ENCODE results near the gene GATA6. TPM values are rescaled to one million over a fixed set of nuclear protein-coding genes. Genes with fewer than 3 reads are reported as not detected.
"Not testable (repeated sequence)": the region's sequence is repeated elsewhere in the genome, so short reads cannot be mapped to it uniquely, and the experiment has no call there.

The GATA6 gene
- total and polyA plus RNA-seq, 7 experiments from 2014 or later = 0.19 to 0.44 TPM; not detected in 5

GRCh38 chr18:22193466-22193865, 24.1 kb downstream of the GATA6 start:
- no peak overlapping the region for H3K4me3 Mint-ChIP-seq
- intact Hi-C loops (cut with micrococcal nuclease) = no loop called here
- peaks cover 0 to 3% of the 10 kb centered on the region in 2 donors for H3K27me3 ChIP-seq (ENCODE audit: control insufficient read depth in 2 of 2, insufficient read depth in 2 of 2, low read length in 2 of 2)
- CTCF ChIA-PET = no interaction called here
- H3K9me3 ChIP-seq (ENCODE audit: control insufficient read depth in 2 of 3, low read length in 3 of 3) = no peaks in the 10 kb centered on the region
- no peaks in the 10 kb centered on the region for H3K36me3 Mint-ChIP-seq
- H3K36me3 ChIP-seq (ENCODE audit: control insufficient read depth in 2 of 3, insufficient read depth in 3 of 3, low read length in 3 of 3) = no peaks in the 10 kb centered on the region
- H3K4me1 ChIP-seq (ENCODE audit: control insufficient read depth in 2 of 2, insufficient read depth in 2 of 2, low read length in 2 of 2) = no peaks in the 10 kb centered on the region
- peaks cover 22 to 38% (median 26%) of the 10 kb centered on the region in 5 donors for H3K27me3 Mint-ChIP-seq
- H3K27ac ChIP-seq (ENCODE audit: low read depth, low read length) = no peak overlapping the region
- no peak overlapping the region for H3K4me3 ChIP-seq (ENCODE audit: low read length)
- POLR2A ChIA-PET = no interaction called here
- no peak overlapping the region for H3K27ac Mint-ChIP-seq
- H3K4me1 Mint-ChIP-seq = peaks cover 0 to 4% (median 0%) of the 10 kb centered on the region in 7 donors
- DNase-seq (no peak), ATAC-seq (no peak)
- peaks cover 0 to 5% (median 0%) of the 10 kb centered on the region in 11 donors for H3K9me3 Mint-ChIP-seq

GRCh38 chr18:22194151-22194598, 24.8 kb downstream of the GATA6 start:
- H3K9me3 ChIP-seq (ENCODE audit: control insufficient read depth in 2 of 3, low read length in 3 of 3) = no peaks in the 10 kb centered on the region
- intact Hi-C loops (cut with micrococcal nuclease) = no loop called here
- ATAC-seq = no peak
- no peak overlapping the region for H3K4me3 ChIP-seq (ENCODE audit: low read length)
- Mint-ChIP-seq H3K4me3 (no peak overlapping the region), H3K27ac (no peak overlapping the region), H3K4me1 (peaks cover 0 to 4% (median 0%) of the 10 kb centered on the region in 7 donors), H3K9me3 (peaks cover 0 to 5% (median 0%) of the 10 kb centered on the region in 11 donors), H3K36me3 (no peaks in the 10 kb centered on the region), H3K27me3 (peaks cover 21 to 38% (median 25%) of the 10 kb centered on the region in 5 donors)
- DNase-seq = no peak
- no peak overlapping the region for H3K27ac ChIP-seq (ENCODE audit: low read depth, low read length)
- ChIA-PET CTCF (no interaction called here), POLR2A (no interaction called here)
- H3K4me1 ChIP-seq (ENCODE audit: control insufficient read depth in 2 of 2, insufficient read depth in 2 of 2, low read length in 2 of 2) = no peaks in the 10 kb centered on the region
- H3K27me3 ChIP-seq (ENCODE audit: control insufficient read depth in 2 of 2, insufficient read depth in 2 of 2, low read length in 2 of 2) = peaks cover 0 to 3% of the 10 kb centered on the region in 2 donors
- no peaks in the 10 kb centered on the region for H3K36me3 ChIP-seq (ENCODE audit: control insufficient read depth in 2 of 3, insufficient read depth in 3 of 3, low read length in 3 of 3)

DNA sequence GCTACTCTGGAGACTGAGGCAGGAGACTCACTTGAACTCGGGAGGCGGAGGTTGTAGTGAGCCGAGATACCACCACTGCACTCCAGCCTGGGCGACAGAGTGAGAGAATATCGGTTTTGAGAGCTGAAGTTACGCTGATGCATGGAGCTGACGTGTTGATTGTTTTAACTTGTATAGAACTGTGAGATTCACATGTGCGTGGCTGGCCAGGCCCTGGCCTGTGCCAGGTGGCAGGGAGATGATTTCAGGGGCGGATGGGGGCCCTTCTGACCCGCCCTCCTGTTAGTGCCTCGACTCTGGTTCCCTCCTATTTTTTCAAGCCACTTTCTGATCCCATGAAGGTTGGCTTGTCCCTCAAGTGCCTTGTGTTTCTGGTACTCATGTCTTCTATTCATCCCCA, 25.7 kb downstream of the GATA6 start:
- H3K9me3 ChIP-seq (ENCODE audit: control insufficient read depth in 2 of 3, low read length in 3 of 3) = no peaks in the 10 kb centered on the region
- H3K9me3 Mint-ChIP-seq = peaks cover 0 to 5% (median 0%) of the 10 kb centered on the region in 11 donors
- no peaks in the 10 kb centered on the region for H3K27me3 ChIP-seq (ENCODE audit: control insufficient read depth in 2 of 2, insufficient read depth in 2 of 2, low read length in 2 of 2)
- no peak overlapping the region for H3K4me3 Mint-ChIP-seq
- H3K4me1 ChIP-seq (ENCODE audit: control insufficient read depth in 2 of 2, insufficient read depth in 2 of 2, low read length in 2 of 2) = no peaks in the 10 kb centered on the region
- H3K27ac ChIP-seq (ENCODE audit: low read depth, low read length) = no peak overlapping the region
- ATAC-seq (no peak), DNase-seq (no peak)
- intact Hi-C loops (cut with micrococcal nuclease) = no loop called here
- POLR2A ChIA-PET = no interaction called here
- H3K36me3 ChIP-seq (ENCODE audit: control insufficient read depth in 2 of 3, insufficient read depth in 3 of 3, low read length in 3 of 3) = no peaks in the 10 kb centered on the region
- H3K27ac Mint-ChIP-seq = no peak overlapping the region
- CTCF ChIA-PET = interaction anchor here (0.6 kb wide), 1 partner anchor 40 kb away, joined by 3 read pairs; no protein-coding TSS in a partner anchor
- H3K36me3 Mint-ChIP-seq = no peaks in the 10 kb centered on the region
- no peak overlapping the region for H3K4me3 ChIP-seq (ENCODE audit: low read length)
- peaks cover 0 to 4% (median 0%) of the 10 kb centered on the region in 7 donors for H3K4me1 Mint-ChIP-seq
- peaks cover 15 to 40% (median 27%) of the 10 kb centered on the region in 5 donors for H3K27me3 Mint-ChIP-seq

- DNase-seq; H3K36me3 Mint-ChIP-seq; H3K27ac Mint-ChIP-seq; H3K27me3 ChIP-seq (ENCODE audit: control insufficient read depth in 2 of 2, insufficient read depth in 2 of 2, low read length in 2 of 2); H3K36me3 ChIP-seq (ENCODE audit: control insufficient read depth in 2 of 3, insufficient read depth in 3 of 3, low read length in 3 of 3); POLR2A ChIA-PET; ATAC-seq; H3K9me3 Mint-ChIP-seq; H3K4me1 Mint-ChIP-seq; H3K9me3 ChIP-seq (ENCODE audit: control insufficient read depth in 2 of 3, low read length in 3 of 3); H3K4me1 ChIP-seq (ENCODE audit: control insufficient read depth in 2 of 2, insufficient read depth in 2 of 2, low read length in 2 of 2); H3K4me3 Mint-ChIP-seq; CTCF ChIA-PET; intact Hi-C loops (cut with micrococcal nuclease); H3K4me3 ChIP-seq (ENCODE audit: low read length); H3K27ac ChIP-seq (ENCODE audit: low read depth, low read length): not testable (repeated sequence)
- H3K27me3 Mint-ChIP-seq = peaks cover 8 to 38% (median 23%) of the 10 kb centered on the region in 5 donors
These were observed 27.6 kb downstream of the GATA6 start for GRCh38 chr18:22196943-22197342.

GRCh38 chr18:22197668-22198067, 28.3 kb downstream of the GATA6 start:
- no peak overlapping the region for H3K27ac ChIP-seq (ENCODE audit: low read depth, low read length)
- no peak overlapping the region for H3K4me3 ChIP-seq (ENCODE audit: low read length)
- H3K27me3 ChIP-seq (ENCODE audit: control insufficient read depth in 2 of 2, insufficient read depth in 2 of 2, low read length in 2 of 2) = no peaks in the 10 kb centered on the region
- CTCF ChIA-PET = no interaction called here
- intact Hi-C loops (cut with micrococcal nuclease) = no loop called here
- peaks cover 0 to 5% (median 0%) of the 10 kb centered on the region in 11 donors for H3K9me3 Mint-ChIP-seq
- ATAC-seq (no peak), DNase-seq (no peak)
- H3K4me3 Mint-ChIP-seq = no peak overlapping the region
- peaks cover 5 to 31% (median 20%) of the 10 kb centered on the region in 5 donors for H3K27me3 Mint-ChIP-seq
- POLR2A ChIA-PET = no interaction called here
- no peaks in the 10 kb centered on the region for H3K4me1 ChIP-seq (ENCODE audit: control insufficient read depth in 2 of 2, insufficient read depth in 2 of 2, low read length in 2 of 2)
- no peaks in the 10 kb centered on the region for H3K36me3 ChIP-seq (ENCODE audit: control insufficient read depth in 2 of 3, insufficient read depth in 3 of 3, low read length in 3 of 3)
- no peak overlapping the region for H3K27ac Mint-ChIP-seq
- no peaks in the 10 kb centered on the region for H3K36me3 Mint-ChIP-seq
- no peaks in the 10 kb centered on the region for H3K4me1 Mint-ChIP-seq
- no peaks in the 10 kb centered on the region for H3K9me3 ChIP-seq (ENCODE audit: control insufficient read depth in 2 of 3, low read length in 3 of 3)

GRCh38 chr18:22198163-22198562, 28.8 kb downstream of the GATA6 start:
- no peaks in the 10 kb centered on the region for H3K4me1 ChIP-seq (ENCODE audit: control insufficient read depth in 2 of 2, insufficient read depth in 2 of 2, low read length in 2 of 2)
- Mint-ChIP-seq H3K36me3 (no peaks in the 10 kb centered on the region), H3K27ac (no peak overlapping the region), H3K4me3 (no peak overlapping the region), H3K4me1 (no peaks in the 10 kb centered on the region), H3K9me3 (peaks cover 0 to 4% (median 0%) of the 10 kb centered on the region in 11 donors), H3K27me3 (peaks cover 2 to 29% (median 20%) of the 10 kb centered on the region in 5 donors)
- POLR2A ChIA-PET = no interaction called here
- intact Hi-C loops (cut with micrococcal nuclease) = no loop called here
- H3K36me3 ChIP-seq (ENCODE audit: control insufficient read depth in 2 of 3, insufficient read depth in 3 of 3, low read length in 3 of 3) = no peaks in the 10 kb centered on the region
- no peak overlapping the region for H3K27ac ChIP-seq (ENCODE audit: low read depth, low read length)
- DNase-seq (no peak), ATAC-seq (no peak)
- CTCF ChIA-PET = no interaction called here
- no peaks in the 10 kb centered on the region for H3K9me3 ChIP-seq (ENCODE audit: control insufficient read depth in 2 of 3, low read length in 3 of 3)
- H3K27me3 ChIP-seq (ENCODE audit: control insufficient read depth in 2 of 2, insufficient read depth in 2 of 2, low read length in 2 of 2) = no peaks in the 10 kb centered on the region
- no peak overlapping the region for H3K4me3 ChIP-seq (ENCODE audit: low read length)

DNA sequence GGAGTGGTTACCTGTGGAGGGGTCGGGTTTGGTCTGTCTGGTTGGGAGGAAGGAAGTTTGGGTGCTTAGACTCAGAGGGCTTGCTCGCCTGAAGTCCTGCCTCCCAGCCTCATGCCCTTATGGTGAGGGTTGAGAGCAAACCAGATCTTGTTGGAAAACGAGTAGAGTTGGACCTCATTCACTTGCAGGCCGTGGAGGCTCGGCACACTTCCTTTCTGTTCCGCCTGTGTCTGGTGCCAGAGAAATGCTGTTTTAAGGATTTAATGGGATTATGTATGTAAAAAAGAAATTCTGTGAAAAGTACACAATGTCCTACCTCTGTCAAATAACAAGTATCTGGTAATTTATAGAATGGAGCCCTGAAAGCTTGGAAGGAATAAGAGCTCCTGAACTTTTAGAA, 29.6 kb downstream of the GATA6 start:
- no peak overlapping the region for H3K27ac Mint-ChIP-seq
- H3K4me1 Mint-ChIP-seq = no peaks in the 10 kb centered on the region
- peaks cover 0 to 3% (median 0%) of the 10 kb centered on the region in 11 donors for H3K9me3 Mint-ChIP-seq
- H3K27me3 Mint-ChIP-seq = peaks cover 0 to 29% (median 20%) of the 10 kb centered on the region in 5 donors
- ATAC-seq (no peak), DNase-seq (no peak)
- Histone ChIP-seq H3K9me3 (ENCODE audit: control insufficient read depth in 2 of 3, low read length in 3 of 3) (no peaks in the 10 kb centered on the region), H3K36me3 (ENCODE audit: control insufficient read depth in 2 of 3, insufficient read depth in 3 of 3, low read length in 3 of 3) (no peaks in the 10 kb centered on the region), H3K27me3 (ENCODE audit: control insufficient read depth in 2 of 2, insufficient read depth in 2 of 2, low read length in 2 of 2) (no peaks in the 10 kb centered on the region), H3K4me3 (ENCODE audit: low read length) (no peak overlapping the region), H3K4me1 (ENCODE audit: control insufficient read depth in 2 of 2, insufficient read depth in 2 of 2, low read length in 2 of 2) (no peaks in the 10 kb centered on the region), H3K27ac (ENCODE audit: low read depth, low read length) (no peak overlapping the region)
- CTCF ChIA-PET = no interaction called here
- H3K36me3 Mint-ChIP-seq = no peaks in the 10 kb centered on the region
- no peak overlapping the region for H3K4me3 Mint-ChIP-seq
- POLR2A ChIA-PET = no interaction called here
- intact Hi-C loops (cut with micrococcal nuclease) = no loop called here
